Kidney tubule cell (primary cell): ENCODE data around the gene ROS1.
"Not testable (repeated sequence)": the region's sequence is repeated elsewhere in the genome, so short reads cannot be mapped to it uniquely, and the experiment has no call there.

ENCODE experiments used
- DNase-seq: peaks from one replicate; pipeline ENCODE4 v3.0.0-alpha.2; 2018; ENCODE audit warnings: low spot score

Gene ROS1

GRCh38 chr6:117380298-117380697 lies 45.4 kb downstream of the ROS1 start:
- DNase-seq = no peak

GRCh38 chr6:117375446-117375845 lies 50.3 kb downstream of the ROS1 start:
- no peak for DNase-seq

DNA sequence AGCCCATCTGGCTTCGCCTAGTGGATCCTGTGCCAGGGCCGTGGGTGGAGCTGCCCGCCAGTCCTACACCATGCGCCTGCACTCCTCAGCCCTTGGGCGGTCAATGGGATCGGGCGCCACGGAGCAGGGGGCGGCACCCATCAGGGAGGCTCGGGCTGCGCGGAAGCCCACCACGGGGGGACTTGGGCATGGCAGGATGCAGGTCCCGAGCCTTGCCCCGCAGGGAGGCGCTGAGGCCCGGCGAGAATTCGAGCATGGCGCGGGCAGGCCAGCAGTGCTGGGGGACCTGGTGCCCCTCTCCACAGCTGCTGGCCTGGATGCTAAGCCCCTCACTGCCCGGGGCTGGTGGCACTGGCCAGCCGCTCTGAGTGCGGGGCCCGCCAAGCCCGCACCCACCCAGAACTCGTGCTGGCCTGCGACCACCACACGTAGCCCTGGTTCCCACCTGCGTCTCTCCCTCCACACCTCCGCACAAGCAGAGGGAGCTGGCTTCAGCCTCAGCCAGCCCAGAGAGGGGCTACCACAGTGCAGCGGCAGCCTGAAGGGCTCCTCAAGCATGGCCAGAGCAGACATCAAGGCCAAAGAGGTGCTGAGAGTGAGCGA lies 52.4 kb downstream of the ROS1 start:
- DNase-seq = no peak

- not testable (repeated sequence) for DNase-seq
Measured at GRCh38 chr6:117372289-117372688, 53.5 kb downstream of the ROS1 start.

- no peak for DNase-seq
Measured at GRCh38 chr6:117371492-117371891, 54.2 kb downstream of the ROS1 start.

DNA sequence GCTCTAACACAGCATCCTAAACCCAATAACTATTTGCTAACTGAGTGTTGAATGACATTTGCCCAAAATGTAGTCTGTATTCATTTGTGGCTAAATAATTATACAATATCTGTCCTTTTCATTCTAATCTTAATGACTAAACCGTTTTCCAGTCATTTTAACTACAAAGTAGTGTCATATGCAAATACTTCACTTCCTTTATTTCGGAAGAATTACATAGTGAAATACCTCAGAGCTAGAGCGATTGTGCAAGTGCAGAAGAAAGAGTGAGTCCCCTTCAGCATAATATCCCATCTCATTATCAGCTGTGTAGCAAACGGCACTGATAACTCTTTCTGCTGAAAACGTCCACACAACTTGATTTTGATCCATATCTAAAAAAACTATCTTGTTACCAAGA lies 66.2 kb downstream of the ROS1 start:
- no peak for DNase-seq

DNA sequence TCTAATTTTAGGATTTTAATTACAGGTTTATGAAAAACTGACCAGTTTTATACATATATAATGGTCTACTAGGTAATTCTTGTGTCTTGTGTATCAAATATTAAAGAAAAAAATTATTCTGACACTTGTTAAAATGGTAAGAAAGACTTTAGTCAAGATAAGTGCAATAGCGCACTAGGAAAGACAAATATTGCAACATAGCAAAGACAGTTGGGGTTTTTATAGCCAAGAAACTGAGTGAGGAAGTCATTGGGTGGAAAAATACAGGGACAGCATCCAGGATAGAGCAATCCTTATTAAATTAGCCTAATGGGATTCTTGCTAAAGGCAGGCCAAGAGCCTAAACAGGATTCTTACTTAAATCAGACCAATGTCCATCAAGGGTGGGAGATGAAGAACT lies 71.1 kb downstream of the ROS1 start:
- no peak for DNase-seq

- DNase-seq = peak; percentile 44
Measured at GRCh38 chr6:117352466-117353081, 73.2 kb downstream of the ROS1 start.

DNA sequence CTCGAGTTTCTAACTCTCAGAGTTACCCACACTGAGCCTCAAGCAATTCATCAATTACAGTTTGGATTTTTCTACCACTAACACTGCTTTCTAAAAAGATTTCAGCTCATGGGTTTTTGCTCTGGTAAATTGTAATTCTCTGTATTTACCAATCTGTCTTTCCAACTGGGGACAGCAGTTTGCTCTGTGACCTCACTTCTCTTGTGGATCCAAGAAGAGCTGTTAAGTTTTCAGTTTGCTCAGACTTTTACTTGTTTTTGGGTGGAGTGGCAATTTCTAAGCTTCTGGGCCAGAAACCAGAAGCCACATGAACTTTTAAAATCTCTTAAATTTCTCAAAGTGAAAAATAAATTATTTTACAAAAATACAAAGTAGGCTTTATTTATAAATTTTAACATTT lies 74.2 kb downstream of the ROS1 start:
- DNase-seq = no peak

- DNase-seq = peak; percentile 50
Measured at GRCh38 chr6:117346142-117346930, 79.4 kb downstream of the ROS1 start.

GRCh38 chr6:117345292-117345610 lies 80.5 kb downstream of the ROS1 start:
- DNase-seq = no peak

- DNase-seq = no peak
Measured at GRCh38 chr6:117344444-117345291, 81.1 kb downstream of the ROS1 start.

- no peak for DNase-seq
Measured at GRCh38 chr6:117338567-117338966, 87.2 kb downstream of the ROS1 start.

DNA sequence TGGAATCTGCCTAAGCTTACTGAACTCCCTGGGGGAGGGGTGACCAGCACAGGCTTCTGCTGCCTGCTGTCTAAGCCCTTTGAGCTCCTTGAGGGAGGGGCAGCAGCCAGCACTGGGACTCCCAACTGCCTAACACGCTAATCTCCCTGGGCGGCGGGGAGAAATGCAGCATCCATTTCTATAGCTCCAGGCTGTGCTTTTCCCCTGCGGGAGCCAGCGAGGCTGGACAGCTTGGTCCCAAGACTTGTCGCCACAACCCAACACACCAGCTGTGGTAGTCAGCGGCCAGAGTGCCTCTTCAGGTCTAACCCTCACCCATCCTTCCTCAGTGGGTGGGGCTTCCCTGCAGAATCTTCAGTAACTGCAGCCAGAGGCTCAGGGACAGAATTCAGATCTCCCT lies 95.8 kb downstream of the ROS1 start:
- no peak for DNase-seq

GRCh38 chr6:117328500-117328899 lies 97.2 kb downstream of the ROS1 start:
- no peak for DNase-seq

DNA sequence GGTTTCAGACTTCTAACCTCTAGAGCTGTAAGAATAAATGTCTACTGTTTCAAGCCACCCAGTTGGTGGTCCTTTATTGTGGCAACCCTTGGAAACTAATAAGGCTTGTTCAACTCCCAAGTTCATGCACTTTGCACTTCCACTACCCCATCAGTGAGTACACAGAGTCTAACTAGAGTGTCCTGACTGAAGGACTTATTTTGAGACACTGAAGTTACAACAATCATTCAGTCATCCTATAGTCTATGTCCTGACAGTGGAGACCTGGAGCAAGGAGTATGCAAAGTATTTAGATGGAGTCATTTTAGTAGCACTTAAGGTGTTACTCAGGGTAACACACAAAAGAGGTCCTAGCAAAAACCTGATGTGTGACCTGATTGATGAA lies 97.7 kb downstream of the ROS1 start:
- DNase-seq = no peak

- DNase-seq = no peak
Measured at GRCh38 chr6:117327149-117328004, 98.4 kb downstream of the ROS1 start.

DNA sequence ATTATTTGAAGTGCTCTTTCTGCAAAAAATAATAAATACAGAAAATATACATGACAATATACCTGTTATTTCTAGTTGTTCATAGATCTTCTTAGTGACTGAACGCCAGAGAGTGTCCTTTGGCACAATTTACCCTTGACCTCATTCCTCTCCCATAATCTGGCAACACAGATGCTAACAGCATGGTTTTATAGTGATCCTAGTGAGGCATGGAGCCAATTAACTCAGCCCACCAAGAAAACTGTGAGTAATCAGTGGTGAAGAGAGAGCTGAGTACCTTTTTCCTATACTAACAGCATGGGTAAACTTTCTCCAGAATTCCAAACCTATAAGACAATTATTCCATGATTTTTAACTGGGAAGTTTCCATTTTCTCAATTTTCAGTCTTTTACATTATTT lies 99.3 kb downstream of the ROS1 start:
- DNase-seq = no peak

GRCh38 chr6:117317261-117317660 lies 108.5 kb downstream of the ROS1 start:
- DNase-seq = peak; percentile 38

DNA sequence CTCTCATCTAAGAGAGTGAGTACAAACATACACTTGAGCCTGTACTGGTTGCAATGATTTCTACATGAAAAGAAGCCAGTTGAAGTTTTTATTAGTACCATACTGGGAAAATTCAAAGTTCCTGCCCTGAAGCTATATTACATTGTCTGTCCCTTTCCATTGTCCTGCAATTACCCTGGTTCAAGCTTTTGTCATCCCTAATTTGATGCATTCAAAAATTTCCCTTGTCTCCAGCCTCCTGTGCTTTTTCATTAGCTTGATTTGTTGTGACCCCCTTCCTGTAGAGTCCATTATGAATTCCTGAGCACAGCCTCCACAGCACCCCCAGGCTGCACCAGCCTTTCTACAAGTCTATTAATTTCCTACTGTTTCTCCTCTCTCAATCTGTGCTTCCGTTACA lies 114.0 kb downstream of the ROS1 start:
- DNase-seq = no peak

GRCh38 chr6:117311310-117311709 lies 114.4 kb downstream of the ROS1 start:
- no peak for DNase-seq

DNA sequence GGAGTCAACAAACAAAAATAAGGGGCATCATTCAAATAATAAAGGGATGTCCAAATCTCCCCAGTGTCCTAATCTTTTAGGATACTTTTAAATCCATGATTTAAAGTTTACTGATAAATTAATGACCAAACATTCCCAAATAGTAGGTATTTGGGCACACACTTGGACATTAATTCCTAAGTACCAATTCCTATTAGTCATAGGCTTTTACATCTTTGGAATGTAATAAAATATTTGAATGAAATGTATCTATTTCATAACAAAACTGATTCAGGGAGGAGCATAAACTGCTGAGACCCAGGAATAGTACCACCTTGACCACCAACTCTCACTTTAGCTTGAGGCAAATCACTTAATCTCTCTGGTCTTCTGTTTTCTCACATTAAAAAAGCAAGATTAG lies 116.1 kb downstream of the ROS1 start:
- DNase-seq = no peak
